Right atrium auricular region (tissue), 2 donors: ENCODE measurements around the gene SAMD15. TPM values are rescaled to one million over a fixed set of nuclear protein-coding genes. Genes with fewer than 3 reads are reported as not detected.

Experiments used
- total RNA-seq, 2 donors: library from RNA; depleted of rRNA; stranded (reverse); fragments of >200 nt; gene quantifications; one replicate each; pipeline ENCODE4 v1.1.0, GENCODE V29; 2016

Gene SAMD15
- total RNA-seq, 2 donors from 2014 or later, result 0.26 to 0.39 TPM

Other genes with a start within 250 kb of the SAMD15 start
- gene ZDHHC22, start 235.6 kb upstream of the SAMD15 start, total RNA-seq, result not detected
- under 1 TPM in 1 of 2 donors, not detected in 1; 0.04 TPM for gene TMEM63C, start 195.6 kb upstream of the SAMD15 start, total RNA-seq
- gene NGB, start 106.2 kb upstream of the SAMD15 start, total RNA-seq, result not detected
- gene POMT2, start 56.5 kb upstream of the SAMD15 start, total RNA-seq, result 10 to 100 TPM in 1 of 2 donors, 1 to 10 TPM in 1; 9.7 to 11.5 TPM
- 10 to 100 TPM in 1 of 2 donors, 1 to 10 TPM in 1; 5.5 to 10.7 TPM for gene GSTZ1, start 56.3 kb upstream of the SAMD15 start, total RNA-seq
- 1 to 10 TPM; 6.6 to 7.5 TPM for gene TMED8, start 285 bp upstream of the SAMD15 start, total RNA-seq
- gene NOXRED1, start 46.1 kb downstream of the SAMD15 start, total RNA-seq, result not detected
- 10 to 100 TPM; 10.9 to 13.0 TPM for gene VIPAS39, start 80.2 kb downstream of the SAMD15 start, total RNA-seq
- 100 to 1,000 TPM; 105 to 122 TPM for gene AHSA1, start 80.7 kb downstream of the SAMD15 start, total RNA-seq
- under 1 TPM; 0.48 to 0.94 TPM for gene ISM2, start 121.4 kb downstream of the SAMD15 start, total RNA-seq
- 10 to 100 TPM; 11.3 to 14.0 TPM for gene SPTLC2, start 239.3 kb downstream of the SAMD15 start, total RNA-seq